ENCODE results near the gene FAM24B. TPM values are rescaled to one million over a fixed set of nuclear protein-coding genes. Genes with fewer than 3 reads are reported as not detected.
A peak's percentile ranks its signal among the peaks of the same experiment; 100 is the strongest.

The FAM24B gene
- total and polyA plus RNA-seq, 2 donors (not counting 3 experiments of a cell fraction or from before 2014, with no cell fraction given) = 9.3 to 10.6 TPM

DNA sequence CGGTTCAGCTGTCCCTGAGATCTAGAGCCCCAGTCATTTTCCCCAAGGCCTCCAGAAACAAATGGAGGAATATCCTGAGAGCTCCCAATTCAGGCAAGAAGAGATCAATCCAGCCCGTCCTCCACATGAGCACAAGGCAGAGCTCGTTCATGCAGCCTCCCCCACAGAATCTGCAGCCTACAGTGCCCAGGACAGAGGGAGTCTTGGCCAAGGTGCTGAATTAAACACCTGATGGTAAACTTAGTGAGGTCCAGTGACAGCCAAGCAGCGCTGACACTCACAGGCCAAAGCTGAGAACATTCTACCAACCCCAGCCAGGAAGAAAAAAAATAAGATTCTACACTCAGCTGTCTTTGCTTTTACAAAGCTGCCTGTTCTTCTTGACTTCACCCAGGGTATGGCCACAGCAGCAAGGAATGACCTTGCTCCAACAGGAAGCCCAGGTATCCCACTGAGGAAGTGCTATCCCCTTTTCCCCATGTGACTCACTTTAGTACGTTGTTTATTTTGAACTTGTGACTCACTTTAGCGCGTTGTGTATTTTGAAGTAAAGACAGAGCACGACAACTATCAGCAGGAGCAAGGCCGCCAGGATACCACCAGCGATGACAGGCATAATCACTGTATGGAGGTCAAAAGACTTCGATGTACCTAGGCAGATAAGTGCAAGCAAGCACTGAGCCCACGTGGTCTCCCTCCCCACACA lies 29.3 kb downstream of the FAM24B start:
- Histone ChIP-seq H3K9ac (replicated peaks; ENCODE audit: extremely low read depth, insufficient read depth, low read length) (peak overlapping the region; percentile 44), H2AFZ (ENCODE audit: low read depth, low read length) (no peak overlapping the region), H3K4me3 (replicated peaks in 1 of 3; ENCODE audit: insufficient read depth in 1 of 3, low read depth in 1 of 3, low read length in 3 of 3) (no peak overlapping the region), H3K4me1 (ENCODE audit: control insufficient read depth, extremely low read depth, insufficient read depth, low read length) (peaks cover 56% of the 10 kb centered on the region), H3K9me3 (replicated peaks; ENCODE audit: control insufficient read depth, insufficient read depth, low read length) (no peaks in the 10 kb centered on the region), H3K36me3 (ENCODE audit: control insufficient read depth in 2 of 2, extremely low read depth in 1 of 2, insufficient read depth in 2 of 2, low read length in 2 of 2) (no peaks in the 10 kb centered on the region), H3K27me3 (ENCODE audit: control insufficient read depth in 2 of 2, insufficient read depth in 2 of 2, low read length in 2 of 2) (no peaks in the 10 kb centered on the region), H3K4me2 (ENCODE audit: insufficient read depth, low read length) (peak overlapping the region; percentile 73), H3K9me1 (replicated peaks; ENCODE audit: control insufficient read depth, extremely low read depth, insufficient read depth, low read length) (no peaks in the 10 kb centered on the region), H4K20me1 (replicated peaks; ENCODE audit: control insufficient read depth, extremely low read depth, insufficient read depth, low read length) (no peaks in the 10 kb centered on the region), H3K79me2 (ENCODE audit: control insufficient read depth, insufficient read depth, low read length) (peaks cover 21% of the 10 kb centered on the region), H3K27ac (ENCODE audit: insufficient read depth, low read depth, low read length) (peak overlapping the region; percentile 73)
- ChIA-PET POLR2A (no interaction called here), CTCF (interaction anchor here (1.1 to 1.2 kb wide), 2 partner anchors 28 to 159 kb away, joined by 3 read pairs; partner anchors contain the start of genes ACADSB and IKZF5)
- DNase-seq (ENCODE audit: low read depth, low spot score) = peak; percentile 66
- BruUV-seq (replicated peaks) = no TSS peak
- dilution Hi-C loops (cut with MboI; ENCODE audit: extremely low pct_ligation_motif_present, low sequenced_read_pairs) (no loop called here), intact Hi-C loops (cut with micrococcal nuclease) (loop anchor here (2.0 to 10.0 kb wide), 4 partner anchors 105 to 543 kb away; partner anchors contain the start of genes BUB3 and C10orf88)
- FAIRE-seq = peak; percentile 82
- TF ChIP-seq EZH2 (IDR thresholded peaks at IDR 0.05; ENCODE audit: borderline replicate concordance, low read depth, low read length, severe bottlenecking) = no peak
- peak; percentile 69 for TF ChIP-seq POLR2AphosphoS5 (IDR thresholded peaks at IDR 0.05; ENCODE audit: insufficient read depth, low read depth, low read length)
- peak; percentile 57 for TF ChIP-seq FOS (IDR thresholded peaks at IDR 0.05; ENCODE audit: borderline replicate concordance, insufficient read depth, low read length)
- TF ChIP-seq POLR2A (IDR thresholded peaks at IDR 0.05; ENCODE audit: low read depth, low read length) = no peak
- TF ChIP-seq JUN (IDR thresholded peaks at IDR 0.05; ENCODE audit: borderline replicate concordance, insufficient read depth, insufficient read length, low read depth) = peak; percentile 72
- TF ChIP-seq, protein P1, sequence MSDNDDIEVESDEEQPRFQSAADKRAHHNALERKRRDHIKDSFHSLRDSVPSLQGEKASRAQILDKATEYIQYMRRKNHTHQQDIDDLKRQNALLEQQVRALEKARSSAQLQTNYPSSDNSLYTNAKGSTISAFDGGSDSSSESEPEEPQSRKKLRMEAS (IDR thresholded peaks at IDR 0.05; ENCODE audit: insufficient read depth, insufficient read length) = peak; percentile 21
- no peak for TF ChIP-seq CTCF (IDR thresholded peaks at IDR 0.05; ENCODE audit: extremely low read depth in 1 of 2, insufficient read depth in 1 of 2, low read depth in 1 of 2, low read length in 2 of 2)
- no peak for TF ChIP-seq GATA2 (IDR thresholded peaks at IDR 0.05; ENCODE audit: insufficient read depth, insufficient read length, low read depth, low read length)
